HS-5 (cell line): ENCODE results near the gene CHD6.
"Not testable (repeated sequence)": the region's sequence is repeated elsewhere in the genome, so short reads cannot be mapped to it uniquely, and the experiment has no call there.

ENCODE experiments used
- DNase-seq: peaks from one replicate; pipeline ENCODE4 v3.0.0-alpha.2; 2012; ENCODE audit warnings: low read depth

Gene CHD6

GRCh38 chr20:41538810-41539596 is 79.2 kb downstream of the CHD6 start:
- DNase-seq = no peak

- DNase-seq = no peak
Measured at GRCh38 chr20:41537865-41538264, 80.3 kb downstream of the CHD6 start.

- not testable (repeated sequence) for DNase-seq
Measured at GRCh38 chr20:41535551-41535950, 82.6 kb downstream of the CHD6 start.

- no peak for DNase-seq
Measured at GRCh38 chr20:41534842-41535241, 83.3 kb downstream of the CHD6 start.

GRCh38 chr20:41534170-41534569 is 84.0 kb downstream of the CHD6 start:
- DNase-seq = no peak

- DNase-seq = no peak
Measured at GRCh38 chr20:41533537-41534136, 84.5 kb downstream of the CHD6 start.

- no peak for DNase-seq
Measured at GRCh38 chr20:41532935-41533334, 85.2 kb downstream of the CHD6 start.

GRCh38 chr20:41531518-41532275 is 86.5 kb downstream of the CHD6 start:
- peak; percentile 18 for DNase-seq

- DNase-seq = no peak
Measured at GRCh38 chr20:41530923-41531322, 87.3 kb downstream of the CHD6 start.

GRCh38 chr20:41526327-41526726 is 91.8 kb downstream of the CHD6 start:
- DNase-seq = no peak

GRCh38 chr20:41524980-41525613 is 93.1 kb downstream of the CHD6 start:
- no peak for DNase-seq

- no peak for DNase-seq
Measured at GRCh38 chr20:41523857-41524256, 94.3 kb downstream of the CHD6 start.

GRCh38 chr20:41513829-41514228 is 104.3 kb downstream of the CHD6 start:
- no peak for DNase-seq

GRCh38 chr20:41512624-41513023 is 105.6 kb downstream of the CHD6 start:
- no peak for DNase-seq

GRCh38 chr20:41510847-41511450 is 107.2 kb downstream of the CHD6 start:
- DNase-seq = no peak

- DNase-seq = no peak
Measured at GRCh38 chr20:41510224-41510623, 108.0 kb downstream of the CHD6 start.

GRCh38 chr20:41509316-41510200 is 108.6 kb downstream of the CHD6 start:
- DNase-seq = no peak

- DNase-seq = no peak
Measured at GRCh38 chr20:41508335-41508734, 109.8 kb downstream of the CHD6 start.

GRCh38 chr20:41507851-41508250 is 110.3 kb downstream of the CHD6 start:
- no peak for DNase-seq

GRCh38 chr20:41507436-41507835 is 110.7 kb downstream of the CHD6 start:
- no peak for DNase-seq
